Measurements from ENCODE around the gene ZNF432.
A peak's percentile ranks its signal among the peaks of the same experiment; 100 is the strongest.
"Not testable (repeated sequence)": the region's sequence is repeated elsewhere in the genome, so short reads cannot be mapped to it uniquely, and the experiment has no call there.

The ZNF432 gene

DNA sequence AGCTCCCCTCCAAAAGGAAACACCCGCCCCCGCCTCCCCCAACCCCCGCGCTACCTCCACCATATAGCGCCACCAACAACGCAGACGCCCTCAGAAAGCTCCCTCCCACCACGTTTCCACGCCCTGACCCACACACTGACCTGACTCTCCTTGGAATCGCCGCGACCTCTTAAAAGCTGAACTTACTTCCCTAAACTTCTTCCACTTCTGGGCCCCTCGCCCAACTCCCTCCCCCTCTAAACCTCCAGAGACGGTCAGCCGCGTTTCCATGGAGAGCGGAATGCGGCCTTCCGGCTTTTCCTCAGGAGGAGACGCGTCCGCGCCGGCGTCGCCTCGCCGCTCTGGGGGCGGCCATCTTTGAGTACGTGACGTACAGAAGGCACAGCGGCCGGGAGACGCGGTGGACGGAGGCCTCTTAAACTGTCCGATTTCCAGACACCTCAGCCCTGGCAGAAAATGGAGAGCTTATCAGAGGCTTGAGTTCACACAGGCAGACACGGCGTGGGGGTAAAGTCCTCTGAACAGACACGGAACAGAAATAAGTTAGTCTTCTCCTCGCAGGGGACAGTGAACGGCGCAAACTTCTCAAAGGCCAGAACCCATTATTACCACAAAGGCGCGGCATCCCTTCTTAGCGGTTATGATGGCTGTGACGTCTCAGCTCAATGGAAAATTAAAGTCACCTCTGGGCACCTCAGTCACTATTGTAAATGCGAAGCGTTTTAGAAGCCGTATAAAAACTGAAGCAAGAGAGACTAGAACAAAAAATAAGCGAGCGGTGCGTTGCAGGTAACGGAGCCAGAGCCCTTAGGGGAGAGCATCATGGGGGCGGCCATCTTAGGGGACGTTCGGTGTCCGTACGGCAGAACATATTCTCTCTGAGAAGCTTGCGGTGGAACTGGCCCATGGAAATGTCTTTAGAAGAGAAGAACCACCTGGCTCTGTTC lies at the start of gene ZNF432:
TSS of gene ZNF432 (minus strand) at position 284 of the 947 bp plus-strand sequence. CDS start 1,970 bp downstream, outside the sequence.
- peak within 1 kb of the TSS; percentile 75 for H3K4me3 ChIP-seq (ENCODE audit: low read depth, low read length)
- TF ChIP-seq, protein P1, sequence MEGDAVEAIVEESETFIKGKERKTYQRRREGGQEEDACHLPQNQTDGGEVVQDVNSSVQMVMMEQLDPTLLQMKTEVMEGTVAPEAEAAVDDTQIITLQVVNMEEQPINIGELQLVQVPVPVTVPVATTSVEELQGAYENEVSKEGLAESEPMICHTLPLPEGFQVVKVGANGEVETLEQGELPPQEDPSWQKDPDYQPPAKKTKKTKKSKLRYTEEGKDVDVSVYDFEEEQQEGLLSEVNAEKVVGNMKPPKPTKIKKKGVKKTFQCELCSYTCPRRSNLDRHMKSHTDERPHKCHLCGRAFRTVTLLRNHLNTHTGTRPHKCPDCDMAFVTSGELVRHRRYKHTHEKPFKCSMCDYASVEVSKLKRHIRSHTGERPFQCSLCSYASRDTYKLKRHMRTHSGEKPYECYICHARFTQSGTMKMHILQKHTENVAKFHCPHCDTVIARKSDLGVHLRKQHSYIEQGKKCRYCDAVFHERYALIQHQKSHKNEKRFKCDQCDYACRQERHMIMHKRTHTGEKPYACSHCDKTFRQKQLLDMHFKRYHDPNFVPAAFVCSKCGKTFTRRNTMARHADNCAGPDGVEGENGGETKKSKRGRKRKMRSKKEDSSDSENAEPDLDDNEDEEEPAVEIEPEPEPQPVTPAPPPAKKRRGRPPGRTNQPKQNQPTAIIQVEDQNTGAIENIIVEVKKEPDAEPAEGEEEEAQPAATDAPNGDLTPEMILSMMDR (IDR thresholded peaks at IDR 0.05; ENCODE audit: low read depth, low read length), result no peak

DNA sequence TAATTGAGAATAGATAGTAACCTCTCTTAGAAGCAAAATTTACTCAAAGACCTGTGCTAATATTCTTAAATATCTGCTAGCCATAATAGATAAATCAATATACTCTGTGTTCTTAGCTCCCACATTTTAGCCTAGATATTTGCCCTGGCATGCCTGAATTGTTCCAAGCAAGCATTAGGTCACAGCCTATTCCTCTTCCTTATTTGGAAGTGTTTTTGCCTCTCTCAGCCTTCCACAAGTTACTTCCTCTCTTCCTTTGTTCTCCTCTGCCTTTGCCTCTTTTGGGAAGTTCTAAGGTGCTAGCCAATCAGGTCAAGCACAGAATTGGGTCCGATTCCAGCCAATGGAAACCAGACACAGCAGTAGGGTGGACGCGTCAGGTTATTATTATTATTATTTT lies 47.8 kb upstream of the ZNF432 start:
- not testable (repeated sequence) for H3K4me3 ChIP-seq (ENCODE audit: low read depth, low read length)

DNA sequence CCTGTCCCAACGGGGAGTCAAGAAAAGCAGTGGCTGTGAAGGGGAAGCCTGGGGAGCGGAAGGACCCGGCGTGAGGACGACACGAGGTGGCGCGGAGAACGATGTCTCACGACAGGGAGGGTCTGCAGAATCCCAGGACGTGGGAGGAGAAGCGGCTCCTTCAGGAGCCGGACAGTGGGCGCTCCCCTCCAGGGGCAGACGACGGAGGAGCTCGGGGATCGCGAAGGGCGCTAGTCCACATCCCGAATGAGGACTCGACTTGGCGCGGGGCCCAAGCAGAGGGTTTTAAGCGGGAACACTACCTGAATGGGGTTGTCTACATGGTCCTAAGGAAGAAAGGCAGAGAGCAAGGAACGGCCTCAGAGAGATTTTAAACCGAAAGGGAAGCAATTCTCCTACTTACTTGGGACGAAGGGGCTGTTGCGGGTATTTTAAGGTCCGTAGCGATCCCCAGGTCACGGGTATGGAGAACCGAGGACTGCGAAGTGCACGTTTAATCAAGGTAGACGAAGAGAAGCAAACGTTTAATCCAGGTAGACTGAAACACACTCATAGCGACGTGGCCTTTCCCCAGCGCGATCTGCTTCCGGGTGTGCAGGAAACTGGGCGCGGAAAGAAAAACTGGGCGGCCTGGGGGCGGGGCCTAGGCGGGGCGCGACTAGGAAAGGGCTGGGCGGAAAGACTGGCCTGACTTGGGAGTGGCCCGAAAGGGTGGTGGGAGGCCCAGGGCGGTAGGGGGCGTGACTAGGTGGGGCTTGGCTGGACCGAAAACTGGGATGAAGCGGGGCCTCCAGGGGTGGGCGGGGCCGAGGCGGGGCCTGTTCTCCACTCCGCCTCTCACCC lies 46.8 kb upstream of the ZNF432 start, which contains the start of gene ZNF841:
TSS of gene ZNF841 (minus strand) at position 594 of the 843 bp plus-strand sequence. CDS start 10,964 bp downstream, outside the sequence.
- peak within 1 kb of the TSS; percentile 99 for H3K4me3 ChIP-seq (ENCODE audit: low read depth, low read length)
- TF ChIP-seq, protein P1 (IDR thresholded peaks at IDR 0.05; ENCODE audit: low read depth, low read length), result no peak

DNA sequence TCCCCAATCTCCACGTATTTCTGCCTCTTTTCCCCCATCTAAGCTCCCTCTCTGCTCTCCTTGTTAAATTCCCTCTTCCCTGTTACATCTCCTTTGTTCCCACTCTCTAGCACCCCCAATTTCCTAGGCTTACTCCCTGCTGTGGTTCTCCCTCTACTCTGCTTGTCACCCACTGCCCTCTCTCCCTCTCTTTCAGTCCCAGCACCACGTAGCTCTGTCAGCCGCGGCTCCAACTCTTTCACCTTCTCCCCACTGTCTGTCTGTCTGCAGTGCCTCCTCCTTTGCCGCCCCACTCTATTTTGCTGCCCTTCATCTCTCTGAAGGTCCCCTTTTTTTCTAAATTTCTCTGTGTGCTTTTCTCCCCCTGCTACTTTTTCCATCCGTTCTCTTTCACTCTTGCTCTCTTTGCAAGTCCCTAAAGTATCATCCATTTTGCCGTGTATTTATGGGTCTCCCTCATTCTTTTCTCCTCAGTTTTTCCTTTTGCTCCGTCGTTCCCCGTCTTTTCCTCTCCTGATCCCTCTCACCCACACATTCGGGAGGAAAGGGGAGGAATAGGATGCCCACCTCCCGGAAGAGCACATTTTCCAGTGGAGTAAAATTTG lies 46.0 kb upstream of the ZNF432 start:
- TF ChIP-seq, protein P1 (IDR thresholded peaks at IDR 0.05; ENCODE audit: low read depth, low read length), result no peak
- peak overlapping the region; percentile 99 for H3K4me3 ChIP-seq (ENCODE audit: low read depth, low read length)

DNA sequence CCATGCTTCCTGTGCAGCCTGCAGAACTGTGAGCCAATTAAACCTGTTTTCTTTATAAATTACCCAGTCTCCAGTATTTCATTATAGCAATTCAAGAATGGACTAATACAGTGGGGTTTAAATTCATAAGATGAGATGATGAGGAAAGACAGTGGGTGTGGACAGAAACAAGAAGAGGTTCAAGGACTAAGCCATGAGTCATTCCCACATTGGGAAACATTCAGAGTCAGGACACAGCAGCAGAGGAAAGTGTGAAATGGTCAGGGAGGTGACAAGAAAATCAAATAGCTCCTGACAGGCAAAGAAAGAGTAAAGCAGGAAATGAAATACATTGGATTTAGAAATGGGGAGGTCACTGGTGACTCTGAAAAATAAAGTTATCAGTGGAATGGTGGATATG lies 37.8 kb upstream of the ZNF432 start:
- TF ChIP-seq, protein P1 (IDR thresholded peaks at IDR 0.05; ENCODE audit: low read depth, low read length), result no peak

DNA sequence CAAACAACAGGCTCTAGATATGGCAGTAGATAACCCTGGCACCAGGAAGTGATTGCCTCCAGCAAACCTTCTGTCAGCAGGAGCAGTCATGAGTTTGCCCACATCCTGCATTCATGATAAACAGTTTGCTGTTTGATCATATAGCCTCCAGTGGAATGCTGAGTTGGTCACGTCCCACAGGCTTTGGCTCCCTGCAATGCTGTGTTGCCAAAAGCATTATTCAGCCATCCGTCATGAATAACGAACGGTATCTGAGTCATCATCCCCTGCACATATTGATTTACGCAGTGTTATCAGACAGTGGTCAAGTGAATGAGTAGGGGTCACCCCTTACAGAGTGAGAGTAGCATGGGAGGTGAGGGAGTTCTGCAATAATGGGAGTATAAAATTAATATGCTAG lies 21.9 kb upstream of the ZNF432 start:
- no peak overlapping the region for H3K4me3 ChIP-seq (ENCODE audit: low read depth, low read length)
- TF ChIP-seq, protein P1 (IDR thresholded peaks at IDR 0.05; ENCODE audit: low read depth, low read length), result no peak

More for the DNA sequence above, 37.8 kb upstream of the ZNF432 start:
- no peak overlapping the region for H3K4me3 ChIP-seq (ENCODE audit: low read depth, low read length)

DNA sequence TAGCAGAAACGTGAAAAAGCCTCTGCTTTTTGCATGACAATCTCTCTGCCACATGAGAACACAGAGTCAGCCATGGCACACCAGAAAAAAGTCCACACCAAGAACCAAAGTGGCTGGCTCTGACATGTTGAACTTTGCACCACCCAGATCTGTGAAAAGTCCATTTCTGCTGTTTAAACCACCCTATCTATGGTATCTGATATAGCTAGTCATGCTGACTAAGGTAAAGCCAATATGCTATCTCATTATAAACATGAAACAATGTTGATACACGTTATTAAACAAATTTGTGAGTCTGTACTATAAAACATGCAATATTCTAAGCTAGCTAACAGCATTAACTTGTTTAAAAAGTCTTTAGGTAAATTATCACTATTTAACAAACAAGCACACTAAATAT lies 21.0 kb upstream of the ZNF432 start:
- TF ChIP-seq, protein P1 (IDR thresholded peaks at IDR 0.05; ENCODE audit: low read depth, low read length), result no peak
- no peak overlapping the region for H3K4me3 ChIP-seq (ENCODE audit: low read depth, low read length)
